ENCODE measurements around the gene MASP2.

GRCh38 chr1:10987840-10988417, 59.1 kb downstream of the MASP2 start:
- TF ChIP-seq, protein P1, sequence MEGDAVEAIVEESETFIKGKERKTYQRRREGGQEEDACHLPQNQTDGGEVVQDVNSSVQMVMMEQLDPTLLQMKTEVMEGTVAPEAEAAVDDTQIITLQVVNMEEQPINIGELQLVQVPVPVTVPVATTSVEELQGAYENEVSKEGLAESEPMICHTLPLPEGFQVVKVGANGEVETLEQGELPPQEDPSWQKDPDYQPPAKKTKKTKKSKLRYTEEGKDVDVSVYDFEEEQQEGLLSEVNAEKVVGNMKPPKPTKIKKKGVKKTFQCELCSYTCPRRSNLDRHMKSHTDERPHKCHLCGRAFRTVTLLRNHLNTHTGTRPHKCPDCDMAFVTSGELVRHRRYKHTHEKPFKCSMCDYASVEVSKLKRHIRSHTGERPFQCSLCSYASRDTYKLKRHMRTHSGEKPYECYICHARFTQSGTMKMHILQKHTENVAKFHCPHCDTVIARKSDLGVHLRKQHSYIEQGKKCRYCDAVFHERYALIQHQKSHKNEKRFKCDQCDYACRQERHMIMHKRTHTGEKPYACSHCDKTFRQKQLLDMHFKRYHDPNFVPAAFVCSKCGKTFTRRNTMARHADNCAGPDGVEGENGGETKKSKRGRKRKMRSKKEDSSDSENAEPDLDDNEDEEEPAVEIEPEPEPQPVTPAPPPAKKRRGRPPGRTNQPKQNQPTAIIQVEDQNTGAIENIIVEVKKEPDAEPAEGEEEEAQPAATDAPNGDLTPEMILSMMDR (IDR thresholded peaks at IDR 0.05; ENCODE audit: borderline replicate concordance, extremely low read depth, low read length, poor library complexity, severe bottlenecking): no peak
- TF ChIP-seq EZH2 (IDR thresholded peaks at IDR 0.05; ENCODE audit: borderline replicate concordance, low read depth, low read length, severe bottlenecking): no peak

All from DND-41 (cell line).